Activated CD4-positive, alpha-beta T cell treated with anti-CD3 and anti-CD28 coated beads, Interleukin-2, amount 10 ng/mL, durations not matched to agents 7 days and 5 days (primary cell): ENCODE measurements around the gene C1orf226. TPM values are rescaled to one million over a fixed set of nuclear protein-coding genes. Genes with fewer than 3 reads are reported as not detected.
"Not testable (repeated sequence)": the region's sequence is repeated elsewhere in the genome, so short reads cannot be mapped to it uniquely, and the experiment has no call there.

Experiments used
- CTCF ChIA-PET: fragments of 350-600 bp; sonication (Branson Sonifier 250); formaldehyde crosslinking; loops from one replicate; lab custom pipeline; 2021; ENCODE audit warnings: antibody characterized with exemption; lab: Charles Lee
- POLR2A ChIA-PET: fragments of 350-600 bp; sonication (Branson Sonifier 250); formaldehyde crosslinking; loops from one replicate; lab custom pipeline; 2021; ENCODE audit warnings: antibody characterized with exemption; lab: Charles Lee
- DNase-seq: peaks from one replicate; pipeline ENCODE4 v3.0.0-alpha.2; 2020
- H3K27ac Mint-ChIP-seq: one replicate; pipeline ENCODE4 v1.8.0; 2021; ENCODE audit warnings: mild to moderate bottlenecking, moderate library complexity, mixed read lengths
- H3K27me3 Mint-ChIP-seq: one replicate; pipeline ENCODE4 v1.8.0; 2021; ENCODE audit warnings: mixed read lengths
- H3K36me3 Mint-ChIP-seq: one replicate; pipeline ENCODE4 v1.8.0; 2021; ENCODE audit warnings: low read depth, mixed read lengths
- H3K4me1 Mint-ChIP-seq: one replicate; pipeline ENCODE4 v1.8.0; 2021; ENCODE audit warnings: mixed read lengths
- H3K4me3 Mint-ChIP-seq: one replicate; pipeline ENCODE4 v1.8.0; 2021; ENCODE audit warnings: mild to moderate bottlenecking, moderate library complexity, mixed read lengths
- H3K9me3 Mint-ChIP-seq: one replicate; pipeline ENCODE4 v1.8.0; 2021; ENCODE audit warnings: mixed read lengths
- total RNA-seq, 2 experiments: library from RNA; stranded (reverse); gene quantifications; one replicate each; pipeline ENCODE4 v1.2.3, GENCODE V29; 2021

The C1orf226 gene
- not detected for total RNA-seq

- Mint-ChIP-seq H3K27ac (no peak within 1 kb of the TSS), H3K36me3 (no peaks in the 10 kb centered on the region), H3K4me1 (no peaks in the 10 kb centered on the region), H3K4me3 (no peak within 1 kb of the TSS), H3K9me3 (no peaks in the 10 kb centered on the region), H3K27me3 (no peaks in the 10 kb centered on the region)
- DNase-seq: no peak
- ChIA-PET CTCF (no interaction called here), POLR2A (no interaction called here)
Observed at GRCh38 chr1:162381383-162381782, at the start of gene C1orf226. Gene C1orf226, plus strand, starts transcription at chr1:162381728. Its CDS starts 174 bp downstream, at chr1:162381902.

- CTCF ChIA-PET: interaction anchor here (0.8 kb wide), 1 partner anchor 38 kb away, joined by 3 read pairs; no protein-coding TSS in a partner anchor
- peaks cover 13% of the 10 kb centered on the region for H3K27me3 Mint-ChIP-seq
Observed at GRCh38 chr1:162333991-162334390, 47.5 kb upstream of the C1orf226 start.

GRCh38 chr1:162335126-162335525, 46.4 kb upstream of the C1orf226 start:
- H3K9me3 Mint-ChIP-seq: no peaks in the 10 kb centered on the region
- H3K4me1 Mint-ChIP-seq: no peaks in the 10 kb centered on the region
- no peaks in the 10 kb centered on the region for H3K36me3 Mint-ChIP-seq
- no peak for DNase-seq
- CTCF ChIA-PET: no interaction called here
- H3K27ac Mint-ChIP-seq: no peak overlapping the region
- H3K4me3 Mint-ChIP-seq: no peak overlapping the region
- H3K27me3 Mint-ChIP-seq: peaks cover 13% of the 10 kb centered on the region
- POLR2A ChIA-PET: no interaction called here

More at GRCh38 chr1:162333991-162334390, 47.5 kb upstream of the C1orf226 start:
- no peak overlapping the region for H3K27ac Mint-ChIP-seq
- H3K9me3 Mint-ChIP-seq: no peaks in the 10 kb centered on the region
- no peak overlapping the region for H3K4me3 Mint-ChIP-seq
- H3K4me1 Mint-ChIP-seq: no peaks in the 10 kb centered on the region
- H3K36me3 Mint-ChIP-seq: no peaks in the 10 kb centered on the region
- DNase-seq: no peak
- POLR2A ChIA-PET: no interaction called here

- DNase-seq: no peak
- Mint-ChIP-seq H3K9me3 (no peaks in the 10 kb centered on the region), H3K4me3 (no peak overlapping the region), H3K36me3 (no peaks in the 10 kb centered on the region), H3K27ac (no peak overlapping the region), H3K4me1 (no peaks in the 10 kb centered on the region), H3K27me3 (peaks cover 15% of the 10 kb centered on the region)
- ChIA-PET POLR2A (no interaction called here), CTCF (interaction anchor here (0.6 to 1.8 kb wide), 3 partner anchors 8 to 544 kb away, joined by 3 to 4 read pairs (median 3); no protein-coding TSS in a partner anchor)
Observed at GRCh38 chr1:162336621-162337285, 44.8 kb upstream of the C1orf226 start.

- H3K4me3 Mint-ChIP-seq: no peak overlapping the region
- H3K27ac Mint-ChIP-seq: no peak overlapping the region
- no peaks in the 10 kb centered on the region for H3K9me3 Mint-ChIP-seq
- H3K36me3 Mint-ChIP-seq: no peaks in the 10 kb centered on the region
- H3K4me1 Mint-ChIP-seq: no peaks in the 10 kb centered on the region
- POLR2A ChIA-PET: no interaction called here
- DNase-seq: no peak
- peaks cover 10% of the 10 kb centered on the region for H3K27me3 Mint-ChIP-seq
- CTCF ChIA-PET: interaction anchor here (0.5 to 0.6 kb wide), 2 partner anchors 53 to 115 kb away, joined by 3 read pairs; no protein-coding TSS in a partner anchor
Observed at GRCh38 chr1:162342452-162342983, 39.0 kb upstream of the C1orf226 start.

GRCh38 chr1:162343470-162343869, 38.1 kb upstream of the C1orf226 start:
- peaks cover 6% of the 10 kb centered on the region for H3K27me3 Mint-ChIP-seq
- POLR2A ChIA-PET: no interaction called here

GRCh38 chr1:162347281-162347680, 34.2 kb upstream of the C1orf226 start:
- Mint-ChIP-seq H3K27ac (no peak overlapping the region), H3K36me3 (no peaks in the 10 kb centered on the region), H3K27me3 (peaks cover 7% of the 10 kb centered on the region), H3K4me3 (no peak overlapping the region), H3K9me3 (no peaks in the 10 kb centered on the region), H3K4me1 (no peaks in the 10 kb centered on the region)
- ChIA-PET POLR2A (no interaction called here), CTCF (interaction anchor here (1.0 to 1.4 kb wide), 2 partner anchors 9 to 943 kb away, joined by 3 to 4 read pairs; no protein-coding TSS in a partner anchor)
- no peak for DNase-seq

More at GRCh38 chr1:162343470-162343869, 38.1 kb upstream of the C1orf226 start:
- no peak overlapping the region for H3K27ac Mint-ChIP-seq
- DNase-seq: no peak
- no peaks in the 10 kb centered on the region for H3K9me3 Mint-ChIP-seq
- no peak overlapping the region for H3K4me3 Mint-ChIP-seq
- no peaks in the 10 kb centered on the region for H3K4me1 Mint-ChIP-seq
- CTCF ChIA-PET: no interaction called here
- H3K36me3 Mint-ChIP-seq: no peaks in the 10 kb centered on the region

- ChIA-PET CTCF (no interaction called here), POLR2A (no interaction called here)
- Mint-ChIP-seq H3K4me1 (no peaks in the 10 kb centered on the region), H3K36me3 (no peaks in the 10 kb centered on the region), H3K9me3 (no peaks in the 10 kb centered on the region), H3K27ac (no peak overlapping the region), H3K27me3 (peaks cover 7% of the 10 kb centered on the region), H3K4me3 (no peak overlapping the region)
- DNase-seq: no peak
Observed at GRCh38 chr1:162349635-162350330, 31.7 kb upstream of the C1orf226 start.

- no peaks in the 10 kb centered on the region for H3K9me3 Mint-ChIP-seq
- no peaks in the 10 kb centered on the region for H3K36me3 Mint-ChIP-seq
- H3K27ac Mint-ChIP-seq: no peak overlapping the region
- no peak overlapping the region for H3K4me3 Mint-ChIP-seq
- ChIA-PET POLR2A (no interaction called here), CTCF (interaction anchor here (0.9 kb wide), 1 partner anchor 50 kb away, joined by 4 read pairs; no protein-coding TSS in a partner anchor)
- no peak for DNase-seq
- H3K4me1 Mint-ChIP-seq: no peaks in the 10 kb centered on the region
- peaks cover 7% of the 10 kb centered on the region for H3K27me3 Mint-ChIP-seq
Observed at GRCh38 chr1:162351246-162351842, 30.2 kb upstream of the C1orf226 start.

- H3K9me3 Mint-ChIP-seq, H3K27ac Mint-ChIP-seq, H3K4me1 Mint-ChIP-seq, H3K36me3 Mint-ChIP-seq, H3K4me3 Mint-ChIP-seq, DNase-seq, H3K27me3 Mint-ChIP-seq, POLR2A ChIA-PET: not testable (repeated sequence)
- CTCF ChIA-PET: interaction anchor here (0.9 kb wide), 1 partner anchor 50 kb away, joined by 4 read pairs; no protein-coding TSS in a partner anchor
Observed at GRCh38 chr1:162351874-162352273, 29.7 kb upstream of the C1orf226 start.

- H3K27ac Mint-ChIP-seq: no peak overlapping the region
- H3K9me3 Mint-ChIP-seq: no peaks in the 10 kb centered on the region
- peaks cover 7% of the 10 kb centered on the region for H3K27me3 Mint-ChIP-seq
- ChIA-PET CTCF (no interaction called here), POLR2A (no interaction called here)
- no peak overlapping the region for H3K4me3 Mint-ChIP-seq
- DNase-seq: no peak
- H3K36me3 Mint-ChIP-seq: no peaks in the 10 kb centered on the region
- H3K4me1 Mint-ChIP-seq: no peaks in the 10 kb centered on the region
Observed at GRCh38 chr1:162353078-162353477, 28.4 kb upstream of the C1orf226 start.

GRCh38 chr1:162353702-162354101, 27.8 kb upstream of the C1orf226 start:
- ChIA-PET POLR2A (no interaction called here), CTCF (interaction anchor here (0.6 kb wide), 1 partner anchor 137 kb away, joined by 3 read pairs; no protein-coding TSS in a partner anchor)
- H3K4me3 Mint-ChIP-seq: no peak overlapping the region
- no peaks in the 10 kb centered on the region for H3K36me3 Mint-ChIP-seq
- no peaks in the 10 kb centered on the region for H3K9me3 Mint-ChIP-seq
- no peak for DNase-seq
- H3K27me3 Mint-ChIP-seq: peaks cover 7% of the 10 kb centered on the region
- H3K4me1 Mint-ChIP-seq: no peaks in the 10 kb centered on the region
- H3K27ac Mint-ChIP-seq: no peak overlapping the region
